Duodenal mucosa (tissue), 2 donors: ENCODE results near the gene PHF14.

Experiments
- H3K27ac ChIP-seq: one replicate; pipeline ENCODE4 v1.7.0; 2013; ENCODE audit warnings: low read depth, low read length
- H3K27me3 ChIP-seq, 2 donors: one replicate each; pipeline ENCODE4 v1.7.0; 2013; ENCODE audit warnings: low read length in 2 of 2, control low read depth in 1 of 2; ENCODE audit not compliant: insufficient read depth in 2 of 2, control insufficient read depth in 1 of 2
- H3K36me3 ChIP-seq, 2 donors: one replicate each; pipeline ENCODE4 v1.7.0; 2013; ENCODE audit warnings: low read length in 2 of 2, control low read depth in 1 of 2; ENCODE audit not compliant: insufficient read depth in 2 of 2, control insufficient read depth in 1 of 2
- H3K4me1 ChIP-seq, 2 donors: one replicate each; pipeline ENCODE4 v1.7.0; 2013; ENCODE audit warnings: low read length in 2 of 2, control low read depth in 1 of 2; ENCODE audit not compliant: insufficient read depth in 2 of 2, control insufficient read depth in 1 of 2
- H3K4me3 ChIP-seq, 2 donors: one replicate each; pipeline ENCODE4 v1.7.0; 2013; ENCODE audit warnings: low read length in 2 of 2, low read depth in 1 of 2
- H3K9ac ChIP-seq, 2 donors: one replicate each; pipeline ENCODE4 v1.7.0; 2013; ENCODE audit warnings: low read length in 2 of 2, low read depth in 1 of 2
- H3K9me3 ChIP-seq, 2 donors: one replicate each; pipeline ENCODE4 v1.7.0; 2013; ENCODE audit warnings: low read length in 2 of 2, control low read depth in 1 of 2; ENCODE audit not compliant: control insufficient read depth in 1 of 2

PHF14 gene

DNA sequence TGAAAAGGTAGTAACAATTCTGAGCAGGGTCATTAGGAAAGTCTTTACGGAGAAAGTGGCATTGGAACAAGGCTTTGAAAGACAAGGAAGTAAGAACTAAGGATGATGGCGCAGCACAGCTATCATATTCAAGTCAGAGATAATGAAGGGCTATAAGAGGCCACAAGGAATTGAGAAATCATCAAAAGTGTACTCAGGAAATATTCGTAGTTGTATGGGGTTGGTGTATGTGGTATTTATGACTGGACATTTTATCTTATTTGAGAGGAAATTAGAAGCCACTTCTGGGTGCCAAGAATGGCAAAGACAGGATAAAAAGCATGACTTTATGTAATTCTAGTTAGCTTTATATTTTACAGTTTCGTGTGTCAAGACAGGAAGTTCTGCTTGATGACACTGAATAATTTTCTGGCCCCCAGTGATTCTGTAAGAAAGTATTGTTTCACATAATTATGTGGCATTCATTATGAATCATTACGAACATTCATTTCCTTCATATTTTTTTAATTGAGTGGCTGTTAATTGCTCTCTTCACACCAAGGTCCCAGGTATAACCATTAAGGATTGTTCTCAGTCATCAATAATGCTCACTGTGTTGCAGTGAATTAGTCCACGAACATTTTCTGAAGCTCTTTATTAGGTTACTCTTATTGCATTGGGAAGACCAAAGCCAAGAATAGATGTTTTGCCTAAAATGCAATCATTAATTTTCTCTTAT, 244.3 kb downstream of the PHF14 start:
- Histone ChIP-seq H3K9ac (no peak overlapping the region), H3K4me1 (no peaks in the 10 kb centered on the region), H3K27ac (no peak overlapping the region), H3K36me3 (no peaks in the 10 kb centered on the region), H3K9me3 (peaks cover 0 to 4% of the 10 kb centered on the region in 2 donors), H3K27me3 (no peaks in the 10 kb centered on the region), H3K4me3 (no peak overlapping the region)
